Kidney epithelial cell (primary cell): ENCODE results near the gene SIRT6. TPM values are rescaled to one million over a fixed set of nuclear protein-coding genes. Genes with fewer than 3 reads are reported as not detected.

Experiments
- DNase-seq: peaks from one replicate; pipeline ENCODE4 v3.0.0-alpha.2; 2010; ENCODE audit warnings: low read depth
- H3K27me3 ChIP-seq: 2 replicates; pipeline ENCODE4 v1.6.0; 2011; ENCODE audit warnings: low read length; ENCODE audit not compliant: control insufficient read depth, insufficient read depth
- H3K36me3 ChIP-seq: 2 replicates; pipeline ENCODE4 v1.5.1; 2011; ENCODE audit warnings: low read length; ENCODE audit not compliant: control insufficient read depth, insufficient read depth
- H3K4me3 ChIP-seq: 2 replicates; pipeline ENCODE4 v1.5.1; 2011; ENCODE audit warnings: low read depth, mild to moderate bottlenecking, control low read depth, low read length
- total RNA-seq: library from RNA; depleted of rRNA; stranded (reverse); fragments of >200 nt; gene quantifications from 2 replicates; pipeline ENCODE4 v1.2.3, GENCODE V29; 2015
- TF ChIP-seq, protein P1 (sequence below): IDR thresholded peaks from 2 replicates; pipeline ENCODE4 v1.5.1; 2011; ENCODE audit warnings: mild to moderate bottlenecking, moderate library complexity, low read length, control low read depth, inconsistent platforms; ENCODE audit not compliant: insufficient read depth, poor library complexity, severe bottlenecking

Gene SIRT6
- total RNA-seq, 1 donor from 2014 or later, result 59.2 TPM

DNA sequence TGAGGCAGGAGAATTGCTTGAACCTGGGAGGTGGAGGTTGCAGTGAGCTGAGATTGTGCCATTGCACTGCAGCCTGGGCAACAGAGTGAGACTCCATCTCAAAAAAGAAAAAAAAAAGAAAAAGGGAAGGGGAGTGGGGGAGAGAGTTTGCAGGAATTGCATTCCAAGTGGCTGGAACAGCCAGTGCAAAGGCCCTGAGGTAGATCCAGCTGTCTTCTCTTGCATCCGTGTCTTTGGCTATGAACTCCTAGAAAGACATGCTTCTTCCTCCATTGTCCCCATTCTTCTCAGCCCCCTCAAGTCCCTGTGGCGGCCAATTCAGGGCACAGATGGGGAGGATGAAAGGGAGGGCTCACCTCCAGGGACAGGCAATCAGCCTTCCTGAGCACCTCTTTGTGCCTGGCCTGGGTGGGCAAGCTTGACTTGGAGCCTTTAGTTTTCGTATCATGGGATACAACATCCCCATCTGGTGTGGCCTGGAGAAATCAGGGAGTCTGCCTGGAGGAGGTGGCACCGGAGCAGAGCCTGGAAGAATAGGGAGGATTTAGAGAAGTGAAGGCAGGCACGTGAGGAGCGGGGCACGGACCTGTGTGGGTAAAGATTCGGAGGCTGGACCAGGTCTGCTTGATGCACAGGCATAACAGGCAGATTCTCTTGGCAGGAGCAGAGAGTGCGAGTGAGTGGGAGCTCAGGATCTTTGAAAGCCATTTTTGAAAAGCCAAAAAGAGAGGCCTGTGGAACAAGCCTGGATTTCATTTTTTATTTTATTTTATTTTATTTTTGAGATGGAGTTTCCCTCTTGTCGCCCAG lies 5.2 kb upstream of the SIRT6 start:
- H3K36me3 ChIP-seq, result no peaks in the 10 kb centered on the region
- TF ChIP-seq, protein P1, sequence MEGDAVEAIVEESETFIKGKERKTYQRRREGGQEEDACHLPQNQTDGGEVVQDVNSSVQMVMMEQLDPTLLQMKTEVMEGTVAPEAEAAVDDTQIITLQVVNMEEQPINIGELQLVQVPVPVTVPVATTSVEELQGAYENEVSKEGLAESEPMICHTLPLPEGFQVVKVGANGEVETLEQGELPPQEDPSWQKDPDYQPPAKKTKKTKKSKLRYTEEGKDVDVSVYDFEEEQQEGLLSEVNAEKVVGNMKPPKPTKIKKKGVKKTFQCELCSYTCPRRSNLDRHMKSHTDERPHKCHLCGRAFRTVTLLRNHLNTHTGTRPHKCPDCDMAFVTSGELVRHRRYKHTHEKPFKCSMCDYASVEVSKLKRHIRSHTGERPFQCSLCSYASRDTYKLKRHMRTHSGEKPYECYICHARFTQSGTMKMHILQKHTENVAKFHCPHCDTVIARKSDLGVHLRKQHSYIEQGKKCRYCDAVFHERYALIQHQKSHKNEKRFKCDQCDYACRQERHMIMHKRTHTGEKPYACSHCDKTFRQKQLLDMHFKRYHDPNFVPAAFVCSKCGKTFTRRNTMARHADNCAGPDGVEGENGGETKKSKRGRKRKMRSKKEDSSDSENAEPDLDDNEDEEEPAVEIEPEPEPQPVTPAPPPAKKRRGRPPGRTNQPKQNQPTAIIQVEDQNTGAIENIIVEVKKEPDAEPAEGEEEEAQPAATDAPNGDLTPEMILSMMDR, result no peak
- no peak overlapping the region for H3K4me3 ChIP-seq
- H3K27me3 ChIP-seq, result peaks cover 7% of the 10 kb centered on the region
- no peak for DNase-seq

DNA sequence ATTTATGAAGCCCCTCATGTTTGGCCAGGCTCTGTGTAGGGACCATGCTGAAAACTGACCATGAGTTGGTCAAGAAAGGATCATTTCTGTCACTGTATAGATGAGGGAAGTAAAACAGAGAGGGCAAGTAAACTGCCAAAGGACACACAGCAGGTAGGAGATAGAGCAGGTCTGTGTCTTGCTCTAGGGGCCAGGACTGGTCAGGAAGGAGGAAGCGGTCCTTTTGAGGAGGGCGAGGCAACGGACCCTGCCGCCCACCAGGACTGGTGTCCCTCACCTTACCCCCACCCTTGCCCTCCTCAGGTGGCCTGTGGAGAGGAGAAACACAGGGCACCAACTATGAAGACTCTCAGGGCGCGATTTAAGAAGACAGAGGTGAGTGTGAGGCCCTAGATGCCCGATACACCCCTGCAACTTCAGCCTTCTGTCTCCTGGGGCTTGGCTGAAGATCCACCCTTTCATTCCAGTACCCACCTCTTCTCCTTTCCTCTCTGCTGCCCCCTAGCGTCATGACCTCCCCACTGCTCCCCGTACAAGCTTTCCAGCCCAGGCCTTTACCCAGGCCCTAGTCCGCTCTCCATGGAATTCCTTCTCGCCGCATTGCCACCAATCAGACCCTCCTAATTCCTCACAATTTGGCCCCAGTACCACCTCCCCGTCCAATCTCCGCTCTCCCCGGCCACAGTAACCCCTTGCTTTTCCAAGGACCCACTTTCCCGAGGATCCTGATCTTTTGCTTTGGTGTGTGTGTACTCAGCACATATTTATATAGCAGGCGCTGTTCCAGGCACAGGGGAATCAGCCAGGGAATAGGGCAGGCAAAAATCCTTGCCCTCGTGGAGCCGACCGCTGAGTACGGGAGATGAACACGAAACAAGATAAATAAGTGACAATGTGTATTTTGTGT lies 4.0 kb upstream of the SIRT6 start:
- H3K27me3 ChIP-seq, result peaks cover 7% of the 10 kb centered on the region
- no peaks in the 10 kb centered on the region for H3K36me3 ChIP-seq
- no peak for DNase-seq
- TF ChIP-seq, protein P1, result peak; percentile 92
- H3K4me3 ChIP-seq, result no peak overlapping the region

DNA sequence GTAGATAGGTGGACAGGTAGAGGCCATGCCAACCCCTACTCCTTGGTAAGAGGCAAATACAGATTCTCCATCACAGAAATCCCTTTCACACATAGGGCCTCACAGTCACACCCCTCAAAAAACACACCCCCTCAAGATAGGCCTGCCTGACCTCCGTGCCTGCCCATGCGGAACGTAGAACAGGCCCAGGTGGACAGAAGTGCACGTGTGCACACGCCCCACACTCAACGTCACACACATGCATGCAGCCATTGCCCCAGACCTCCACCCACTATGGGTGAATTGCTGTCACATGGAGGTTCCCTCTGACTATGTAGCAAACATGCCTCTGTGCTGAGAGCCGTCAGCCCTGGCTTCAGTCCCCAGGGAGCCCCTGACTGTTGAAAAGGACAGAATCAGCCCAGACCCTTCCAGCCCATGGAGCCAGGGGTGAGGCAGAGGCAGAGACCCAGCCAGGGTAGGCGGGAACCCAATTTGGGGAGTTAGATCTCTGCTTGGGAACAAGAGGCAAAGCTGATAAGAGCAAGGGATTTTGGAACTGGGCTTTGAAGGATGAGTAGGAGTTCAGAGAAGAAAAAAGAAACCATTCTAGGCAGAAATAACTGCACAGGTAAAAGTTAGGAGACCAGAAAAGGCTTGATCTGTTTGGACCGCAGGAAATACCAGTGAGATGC lies 3.2 kb upstream of the SIRT6 start:
- no peak for DNase-seq
- Histone ChIP-seq H3K27me3 (peaks cover 4% of the 10 kb centered on the region), H3K4me3 (no peak overlapping the region), H3K36me3 (no peaks in the 10 kb centered on the region)
- TF ChIP-seq, protein P1, result no peak

DNA sequence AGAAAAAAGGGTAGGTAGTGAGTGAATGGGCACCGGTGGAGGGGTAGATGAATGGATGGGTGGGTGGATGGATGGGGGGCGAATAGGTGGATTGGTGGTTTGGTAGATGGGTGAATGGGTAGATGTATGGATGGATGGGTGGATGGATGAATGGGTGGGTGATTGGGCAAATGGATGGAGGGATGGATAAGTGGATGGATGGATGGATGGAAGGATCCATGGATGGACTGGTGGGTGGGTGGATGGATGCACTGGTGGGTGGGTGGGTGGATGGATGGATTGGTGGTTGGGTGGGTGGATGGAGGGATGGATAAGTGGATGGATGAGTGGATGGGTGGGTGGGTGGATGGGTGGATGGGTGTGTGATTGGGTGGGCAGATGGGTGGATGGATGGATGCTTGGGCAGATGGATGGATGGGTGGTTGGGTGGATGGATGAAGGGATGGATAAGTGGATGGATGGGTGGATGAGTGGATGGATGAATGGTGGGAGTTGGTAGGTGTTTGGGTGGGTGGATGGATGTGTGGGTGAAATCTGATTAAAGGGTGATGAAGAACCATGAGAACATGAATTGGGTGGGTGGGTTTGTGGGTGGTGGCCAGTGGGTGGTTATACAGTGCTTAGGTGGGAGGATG lies 2.5 kb upstream of the SIRT6 start:
- H3K27me3 ChIP-seq, result peaks cover 4% of the 10 kb centered on the region
- TF ChIP-seq, protein P1, result no peak
- H3K36me3 ChIP-seq, result no peaks in the 10 kb centered on the region
- no peak for DNase-seq
- no peak overlapping the region for H3K4me3 ChIP-seq

DNA sequence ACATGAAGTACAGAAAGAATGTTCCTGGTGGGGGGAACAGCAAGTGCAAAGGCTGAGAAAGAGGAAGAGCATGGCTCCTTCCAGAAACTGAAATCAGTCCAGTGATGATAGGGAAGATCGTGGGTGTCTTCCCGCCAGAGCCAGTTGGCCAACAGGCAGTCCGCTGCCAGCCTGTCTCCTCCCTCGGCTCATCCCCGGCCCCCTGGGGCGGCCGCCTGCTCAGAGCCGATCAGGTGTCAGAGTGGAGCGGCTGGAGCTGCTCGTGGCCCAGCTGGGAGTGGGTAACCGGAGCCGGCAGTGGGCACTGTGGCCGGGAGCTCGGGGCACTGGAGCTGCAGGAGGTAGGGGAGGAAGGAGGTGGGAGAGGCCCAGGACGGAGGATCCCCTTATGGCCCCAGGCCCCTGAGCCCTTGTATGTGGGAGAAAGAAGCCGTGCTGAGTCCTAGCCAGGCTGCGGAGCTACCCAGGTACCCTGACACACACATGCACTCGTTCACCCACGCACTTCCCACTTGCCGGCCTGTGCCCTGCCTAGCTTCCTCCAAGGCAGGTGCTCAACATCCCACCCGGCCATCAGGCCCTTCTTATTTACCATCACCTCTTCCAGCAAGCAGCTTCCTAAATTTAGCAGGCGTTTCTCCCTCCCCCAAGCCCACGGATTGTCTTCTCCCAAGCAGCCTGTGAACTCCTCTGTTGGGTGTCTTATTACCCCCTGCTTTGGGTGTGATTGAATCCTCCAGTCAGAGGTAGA lies 1.8 kb upstream of the SIRT6 start:
- Histone ChIP-seq H3K36me3 (no peaks in the 10 kb centered on the region), H3K4me3 (no peak overlapping the region), H3K27me3 (peaks cover 4% of the 10 kb centered on the region)
- DNase-seq, result no peak
- TF ChIP-seq, protein P1, result no peak
